CD8-positive, alpha-beta memory T cell (primary cell): Measurements from ENCODE around the gene BCAT1. TPM values are rescaled to one million over a fixed set of nuclear protein-coding genes. Genes with fewer than 3 reads are reported as not detected.
A peak's percentile ranks its signal among the peaks of the same experiment; 100 is the strongest.

Experiments
- CTCF ChIA-PET: fragments of 350-600 bp; sonication (Branson Sonifier 250); formaldehyde crosslinking; loops from one replicate; lab custom pipeline; 2021; ENCODE audit warnings: antibody characterized with exemption; lab: Charles Lee
- POLR2A ChIA-PET: fragments of 350-600 bp; sonication (Branson Sonifier 250); formaldehyde crosslinking; loops from one replicate; lab custom pipeline; 2021; ENCODE audit warnings: antibody characterized with exemption; lab: Charles Lee
- DNase-seq, 5 donors: peaks; one replicate each; pipeline versions ENCODE4 v3.0.0 to v3.0.0-alpha.2; 2020 to 2022; ENCODE audit warnings: mixed read lengths in 1 of 5
- H3K27ac ChIP-seq: one replicate; pipeline ENCODE4 v1.7.0; 2013; ENCODE audit warnings: low read depth, mild to moderate bottlenecking, low read length, moderate library complexity
- H3K27me3 ChIP-seq: 2 replicates; pipeline ENCODE4 v1.7.0; 2013; ENCODE audit warnings: low read length, mild to moderate bottlenecking; ENCODE audit not compliant: insufficient read depth, poor library complexity, severe bottlenecking
- H3K36me3 ChIP-seq: 2 replicates; pipeline ENCODE4 v1.7.0; 2013; ENCODE audit warnings: mild to moderate bottlenecking, low read length, moderate library complexity; ENCODE audit not compliant: insufficient read depth
- H3K4me1 ChIP-seq: 2 replicates; pipeline ENCODE4 v1.7.0; 2013; ENCODE audit warnings: mild to moderate bottlenecking, low read length, moderate library complexity; ENCODE audit not compliant: insufficient read depth
- H3K4me3 ChIP-seq: 2 replicates; pipeline ENCODE4 v1.7.0; 2013; ENCODE audit warnings: mild to moderate bottlenecking, low read length
- H3K9me3 ChIP-seq: 2 replicates; pipeline ENCODE4 v1.7.0; 2013; ENCODE audit warnings: mild to moderate bottlenecking, low read length
- H3K27ac Mint-ChIP-seq, 8 donors: one replicate each; pipeline ENCODE4 v1.8.0; 2020 to 2021; ENCODE audit warnings: mixed read lengths in 8 of 8, mild to moderate bottlenecking in 6 of 8, inconsistent platforms in 3 of 8, moderate library complexity in 3 of 8
- H3K27me3 Mint-ChIP-seq, 2 donors: one replicate each; pipeline ENCODE4 v1.8.0; 2020 to 2021; ENCODE audit warnings: mixed read lengths in 2 of 2, mild to moderate bottlenecking in 1 of 2, moderate library complexity in 1 of 2
- H3K36me3 Mint-ChIP-seq, 3 donors: one replicate each; pipeline ENCODE4 v1.8.0; 2020 to 2021; ENCODE audit warnings: mixed read lengths in 3 of 3, inconsistent platforms in 1 of 3, mild to moderate bottlenecking in 1 of 3
- H3K4me1 Mint-ChIP-seq, 3 donors: one replicate each; pipeline ENCODE4 v1.8.0; 2020 to 2021; ENCODE audit warnings: mixed read lengths in 3 of 3, inconsistent platforms in 1 of 3, mild to moderate bottlenecking in 1 of 3
- H3K4me3 Mint-ChIP-seq, 7 donors: one replicate each; pipeline ENCODE4 v1.8.0; 2020 to 2021; ENCODE audit warnings: mixed read lengths in 7 of 7, mild to moderate bottlenecking in 6 of 7, moderate library complexity in 4 of 7, inconsistent platforms in 2 of 7
- H3K9me3 Mint-ChIP-seq, 5 donors: one replicate each; pipeline ENCODE4 v1.8.0; 2020 to 2022; ENCODE audit warnings: mixed read lengths in 5 of 5, mild to moderate bottlenecking in 3 of 5, moderate library complexity in 2 of 5, inconsistent platforms in 1 of 5
- polyA plus RNA-seq: library from polyadenylated mRNA; unstranded; fragments of 300-500 nt; fragmentation: Illumina TruSeq; gene quantifications from one replicate; pipeline ENCODE4 v1.2.3, GENCODE V29; 2021
- total RNA-seq, 2 experiments: library from RNA; stranded (reverse); gene quantifications; one replicate each; pipeline ENCODE4 v1.2.3, GENCODE V29; 2021

The BCAT1 gene
- total and polyA plus RNA-seq, 3 experiments from 2014 or later, result 0.58 to 26.5 (median 24.2) TPM

- Mint-ChIP-seq H3K4me1 (no peaks in the 10 kb centered on the region), H3K4me3 (no peak overlapping the region), H3K36me3 (no peaks in the 10 kb centered on the region), H3K27ac (no peak overlapping the region), H3K27me3 (peaks cover 3 to 16% of the 10 kb centered on the region in 2 donors), H3K9me3 (no peaks in the 10 kb centered on the region)
- no peaks in the 10 kb centered on the region for H3K27me3 ChIP-seq
- no peak overlapping the region for H3K4me3 ChIP-seq
- H3K9me3 ChIP-seq, result no peaks in the 10 kb centered on the region
- H3K27ac ChIP-seq, result no peak overlapping the region
- H3K36me3 ChIP-seq, result no peaks in the 10 kb centered on the region
- POLR2A ChIA-PET, result no interaction called here
- no peaks in the 10 kb centered on the region for H3K4me1 ChIP-seq
- CTCF ChIA-PET, result no interaction called here
- DNase-seq, result no peak
Measured at GRCh38 chr12:24955853-24956252, 7.0 kb upstream of the BCAT1 start.

- peaks cover 3 to 16% of the 10 kb centered on the region in 2 donors for H3K27me3 Mint-ChIP-seq
- Histone ChIP-seq H3K9me3 (no peaks in the 10 kb centered on the region), H3K4me3 (no peak overlapping the region), H3K27ac (no peak overlapping the region), H3K36me3 (no peaks in the 10 kb centered on the region), H3K27me3 (no peaks in the 10 kb centered on the region), H3K4me1 (no peaks in the 10 kb centered on the region)
- H3K4me1 Mint-ChIP-seq, result no peaks in the 10 kb centered on the region
- no peak overlapping the region for H3K4me3 Mint-ChIP-seq
- no peaks in the 10 kb centered on the region for H3K9me3 Mint-ChIP-seq
- no peak overlapping the region for H3K27ac Mint-ChIP-seq
- ChIA-PET POLR2A (no interaction called here), CTCF (no interaction called here)
- DNase-seq, result no peak
- no peaks in the 10 kb centered on the region for H3K36me3 Mint-ChIP-seq
Measured at GRCh38 chr12:24955389-24955788, 6.5 kb upstream of the BCAT1 start.

GRCh38 chr12:24954261-24954660, 5.4 kb upstream of the BCAT1 start:
- Mint-ChIP-seq H3K4me3 (no peak overlapping the region), H3K27me3 (peaks cover 3 to 21% of the 10 kb centered on the region in 2 donors)
- CTCF ChIA-PET, result no interaction called here

GRCh38 chr12:24952389-24952788, 3.5 kb upstream of the BCAT1 start:
- DNase-seq, result no peak
- Histone ChIP-seq H3K4me3 (no peak overlapping the region), H3K27me3 (peaks cover 7% of the 10 kb centered on the region), H3K36me3 (no peaks in the 10 kb centered on the region), H3K9me3 (no peaks in the 10 kb centered on the region), H3K27ac (no peak overlapping the region), H3K4me1 (peaks cover 9% of the 10 kb centered on the region)
- no peak overlapping the region for H3K27ac Mint-ChIP-seq
- CTCF ChIA-PET, result no interaction called here
- H3K36me3 Mint-ChIP-seq, result no peaks in the 10 kb centered on the region
- peaks cover 21 to 22% (median 22%) of the 10 kb centered on the region in 3 donors for H3K4me1 Mint-ChIP-seq
- peaks cover 9 to 34% of the 10 kb centered on the region in 2 donors for H3K27me3 Mint-ChIP-seq
- POLR2A ChIA-PET, result no interaction called here
- no peaks in the 10 kb centered on the region for H3K9me3 Mint-ChIP-seq
- H3K4me3 Mint-ChIP-seq, result no peak overlapping the region

More at GRCh38 chr12:24954261-24954660, 5.4 kb upstream of the BCAT1 start:
- no peaks in the 10 kb centered on the region for H3K27me3 ChIP-seq
- H3K4me1 Mint-ChIP-seq, result peaks cover 2 to 4% (median 3%) of the 10 kb centered on the region in 3 donors
- H3K4me3 ChIP-seq, result no peak overlapping the region
- no peaks in the 10 kb centered on the region for H3K9me3 ChIP-seq
- no peak overlapping the region for H3K27ac Mint-ChIP-seq
- H3K4me1 ChIP-seq, result no peaks in the 10 kb centered on the region
- DNase-seq, result no peak
- H3K9me3 Mint-ChIP-seq, result no peaks in the 10 kb centered on the region
- no peaks in the 10 kb centered on the region for H3K36me3 Mint-ChIP-seq
- no peaks in the 10 kb centered on the region for H3K36me3 ChIP-seq
- no peak overlapping the region for H3K27ac ChIP-seq
- POLR2A ChIA-PET, result no interaction called here

- Histone ChIP-seq H3K36me3 (no peaks in the 10 kb centered on the region), H3K4me1 (peaks cover 9% of the 10 kb centered on the region), H3K27me3 (peaks cover 11% of the 10 kb centered on the region), H3K9me3 (no peaks in the 10 kb centered on the region), H3K27ac (no peak overlapping the region), H3K4me3 (no peak overlapping the region)
- DNase-seq, result no peak
- peaks cover 21 to 28% (median 26%) of the 10 kb centered on the region in 3 donors for H3K4me1 Mint-ChIP-seq
- H3K9me3 Mint-ChIP-seq, result no peaks in the 10 kb centered on the region
- no peaks in the 10 kb centered on the region for H3K36me3 Mint-ChIP-seq
- peak overlapping the region in 2 of 7 donors; percentile 1 to 23 for H3K4me3 Mint-ChIP-seq
- H3K27ac Mint-ChIP-seq, result no peak overlapping the region
- POLR2A ChIA-PET, result no interaction called here
- peaks cover 16 to 42% of the 10 kb centered on the region in 2 donors for H3K27me3 Mint-ChIP-seq
- CTCF ChIA-PET, result no interaction called here
Measured at GRCh38 chr12:24950231-24950834, 1.4 kb upstream of the BCAT1 start.

- H3K36me3 ChIP-seq, result no peaks in the 10 kb centered on the region
- POLR2A ChIA-PET, result no interaction called here
- peaks cover 11% of the 10 kb centered on the region for H3K27me3 ChIP-seq
- Mint-ChIP-seq H3K27ac (peak overlapping the region in 2 of 8 donors; percentile 15 to 59), H3K36me3 (no peaks in the 10 kb centered on the region), H3K4me1 (peaks cover 21 to 28% (median 26%) of the 10 kb centered on the region in 3 donors), H3K27me3 (peaks cover 17 to 43% of the 10 kb centered on the region in 2 donors), H3K9me3 (no peaks in the 10 kb centered on the region), H3K4me3 (peak overlapping the region; percentile 85 to 94 (median 88))
- peak in 1 of 5 donors; percentile 4 for DNase-seq
- H3K9me3 ChIP-seq, result no peaks in the 10 kb centered on the region
- peak overlapping the region; percentile 66 for H3K4me3 ChIP-seq
- CTCF ChIA-PET, result no interaction called here
- peak overlapping the region; percentile 69 for H3K27ac ChIP-seq
- peaks cover 9% of the 10 kb centered on the region for H3K4me1 ChIP-seq
Measured at GRCh38 chr12:24948420-24948756, 513 bp downstream of the BCAT1 start.

- Mint-ChIP-seq H3K4me3 (peak overlapping the region; percentile 85 to 94 (median 88)), H3K27ac (peak overlapping the region in 1 of 8 donors; percentile 59), H3K9me3 (no peaks in the 10 kb centered on the region), H3K27me3 (peaks cover 17 to 45% of the 10 kb centered on the region in 2 donors), H3K36me3 (no peaks in the 10 kb centered on the region), H3K4me1 (peaks cover 21 to 28% (median 26%) of the 10 kb centered on the region in 3 donors)
- H3K4me3 ChIP-seq, result peak overlapping the region; percentile 66
- H3K9me3 ChIP-seq, result no peaks in the 10 kb centered on the region
- no peak for DNase-seq
- peaks cover 9% of the 10 kb centered on the region for H3K4me1 ChIP-seq
- H3K27ac ChIP-seq, result peak overlapping the region; percentile 69
- H3K27me3 ChIP-seq, result peaks cover 11% of the 10 kb centered on the region
- no peaks in the 10 kb centered on the region for H3K36me3 ChIP-seq
- ChIA-PET POLR2A (no interaction called here), CTCF (no interaction called here)
Measured at GRCh38 chr12:24947541-24948419, 1.1 kb downstream of the BCAT1 start.

GRCh38 chr12:24945845-24946244, 3.1 kb downstream of the BCAT1 start:
- H3K4me3 ChIP-seq, result no peak overlapping the region
- Mint-ChIP-seq H3K27ac (no peak overlapping the region), H3K4me3 (no peak overlapping the region), H3K36me3 (no peaks in the 10 kb centered on the region), H3K4me1 (peaks cover 21 to 28% (median 26%) of the 10 kb centered on the region in 3 donors), H3K27me3 (peaks cover 20 to 55% of the 10 kb centered on the region in 2 donors), H3K9me3 (no peaks in the 10 kb centered on the region)
- no peaks in the 10 kb centered on the region for H3K36me3 ChIP-seq
- peaks cover 11% of the 10 kb centered on the region for H3K27me3 ChIP-seq
- ChIA-PET POLR2A (no interaction called here), CTCF (no interaction called here)
- H3K4me1 ChIP-seq, result peaks cover 9% of the 10 kb centered on the region
- DNase-seq, result no peak
- no peaks in the 10 kb centered on the region for H3K9me3 ChIP-seq
- H3K27ac ChIP-seq, result peak overlapping the region; percentile 69
